ENCODE data around the gene RPUSD1.

The RPUSD1 gene

GRCh38 chr16:818592-818991, 30.4 kb upstream of the RPUSD1 start:
- DNase-seq: no peak

DNA sequence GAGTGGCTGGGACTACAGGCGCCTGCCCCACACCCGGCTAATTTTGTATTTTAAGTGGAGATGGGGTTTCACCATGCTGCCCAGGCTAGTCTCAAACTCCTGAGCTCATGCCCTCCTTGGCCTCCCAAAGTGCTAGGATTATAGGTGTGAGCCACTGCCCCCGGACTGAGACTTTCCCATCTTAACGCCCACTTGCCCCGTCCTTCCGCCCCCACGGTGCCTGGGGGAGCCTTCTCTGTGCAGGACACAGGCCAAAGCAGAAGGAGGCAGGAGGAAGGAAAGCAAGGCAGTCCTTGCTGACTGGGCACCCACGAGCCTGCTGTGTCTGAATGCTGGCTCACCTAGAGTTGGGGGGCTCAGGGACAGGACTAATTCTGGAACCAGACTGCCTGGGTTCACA, 30.0 kb upstream of the RPUSD1 start:
- DNase-seq: no peak

DNA sequence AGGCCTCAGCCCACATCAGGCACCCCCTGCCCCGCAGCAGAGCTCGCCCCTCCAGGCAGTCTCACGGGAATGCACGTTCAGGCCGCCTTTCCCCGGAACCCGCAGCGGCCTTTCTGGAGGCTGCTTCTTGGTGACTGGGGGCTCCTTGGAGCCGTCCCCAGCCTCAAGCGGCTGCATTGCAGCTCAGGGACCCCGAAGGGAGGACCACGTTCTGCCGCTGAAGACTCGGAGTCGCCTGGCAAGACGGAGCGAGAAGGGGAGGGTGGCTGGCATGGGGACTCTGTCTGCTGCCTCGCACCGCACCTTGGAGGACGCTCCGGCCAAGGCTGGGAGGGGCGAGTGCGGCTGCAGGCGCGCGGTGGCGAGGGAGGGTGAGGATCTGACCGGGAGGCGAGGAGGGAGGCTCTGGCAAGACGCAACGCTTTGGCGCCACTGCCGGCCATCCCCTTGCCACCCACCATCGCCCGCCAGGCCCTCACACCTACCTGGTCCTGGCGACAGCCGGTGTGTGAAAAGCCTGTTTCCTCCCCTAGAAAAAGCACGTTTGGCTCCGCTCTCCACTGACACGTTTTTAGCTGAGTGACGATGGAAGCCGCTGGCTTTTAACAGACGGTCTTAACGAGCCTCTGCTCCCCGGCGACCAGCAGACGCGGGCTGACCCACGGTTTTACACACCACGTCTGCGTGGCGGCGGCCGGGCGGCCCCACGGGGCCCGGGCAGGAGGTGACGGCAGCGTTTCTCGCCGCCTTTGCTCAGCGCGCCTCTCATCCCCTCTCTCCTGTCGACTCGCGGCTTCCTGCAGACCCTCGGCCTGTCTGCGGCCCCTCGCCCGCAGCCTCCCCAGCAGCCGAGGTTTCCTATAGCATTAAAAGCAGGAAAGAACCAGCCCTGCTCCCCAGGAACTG, 29.1 kb upstream of the RPUSD1 start:
- DNase-seq: no peak

GRCh38 chr16:815861-816260, 27.7 kb upstream of the RPUSD1 start:
- DNase-seq: no peak

DNA sequence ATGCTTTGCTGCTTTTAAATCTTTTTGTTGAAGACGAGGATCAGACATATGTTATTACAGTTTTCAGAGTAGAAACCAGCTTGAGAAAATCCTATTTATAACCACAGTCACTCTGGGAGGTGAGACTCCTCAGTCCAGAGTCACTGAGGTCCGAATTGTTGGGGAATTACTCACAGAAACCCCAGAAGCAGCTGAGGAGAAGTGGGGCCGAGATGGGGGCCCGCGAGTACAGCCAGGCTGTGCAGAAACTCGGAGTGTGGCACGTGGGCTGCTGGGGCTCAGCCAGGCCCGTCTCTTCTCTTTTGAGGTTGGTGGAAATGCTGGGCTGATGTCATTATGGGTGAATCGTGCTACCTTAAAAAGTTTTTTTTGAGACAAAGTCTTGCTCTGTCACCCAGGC, 26.8 kb upstream of the RPUSD1 start:
- DNase-seq: no peak

- no peak for DNase-seq
Observed at GRCh38 chr16:813916-814412, 25.8 kb upstream of the RPUSD1 start.

DNA sequence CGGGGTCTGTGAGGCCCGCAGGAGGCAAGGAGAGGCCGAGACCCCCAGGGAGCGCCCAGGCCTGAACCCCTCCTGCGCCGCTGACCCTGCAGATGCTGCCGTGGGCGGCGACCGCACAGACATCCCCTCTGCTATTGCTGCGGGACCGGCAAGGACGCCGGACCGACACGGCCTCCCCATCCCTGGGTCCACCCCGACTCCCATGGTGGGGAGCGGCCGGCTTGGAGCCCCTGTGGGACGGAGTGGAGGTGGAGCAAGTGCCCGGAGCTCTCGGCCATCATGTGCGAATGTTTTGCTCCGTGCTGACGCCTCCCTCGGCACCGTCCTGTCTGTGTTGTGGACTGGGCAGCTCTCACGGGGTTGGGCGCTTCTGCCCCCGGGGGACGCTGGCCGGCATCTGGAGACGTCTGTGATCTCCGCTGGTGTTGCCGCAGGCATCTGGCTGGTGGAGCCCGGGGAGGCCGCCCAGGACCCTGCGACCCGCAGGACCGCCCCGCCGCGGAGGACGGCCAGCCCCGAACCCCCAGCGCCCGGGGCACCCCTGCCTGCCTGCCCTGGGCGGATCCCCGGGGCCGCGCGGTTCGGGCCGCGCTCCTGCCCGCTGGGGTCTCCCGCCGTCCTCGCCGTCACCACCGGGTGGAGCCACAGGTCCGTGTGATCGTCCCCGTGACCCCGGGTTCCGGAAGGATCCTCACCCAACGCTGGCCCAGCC, 25.2 kb upstream of the RPUSD1 start:
- DNase-seq: peak; percentile 66 to 73

GRCh38 chr16:808085-808386, 19.9 kb upstream of the RPUSD1 start:
- DNase-seq: no peak

- peak; percentile 85 to 90 for DNase-seq
Observed at GRCh38 chr16:807347-808084, 19.3 kb upstream of the RPUSD1 start.

- DNase-seq: no peak
Observed at GRCh38 chr16:805474-805873, 17.3 kb upstream of the RPUSD1 start.

GRCh38 chr16:804193-805048, 16.2 kb upstream of the RPUSD1 start:
- no peak for DNase-seq

GRCh38 chr16:803754-804080, 15.5 kb upstream of the RPUSD1 start:
- DNase-seq: no peak

DNA sequence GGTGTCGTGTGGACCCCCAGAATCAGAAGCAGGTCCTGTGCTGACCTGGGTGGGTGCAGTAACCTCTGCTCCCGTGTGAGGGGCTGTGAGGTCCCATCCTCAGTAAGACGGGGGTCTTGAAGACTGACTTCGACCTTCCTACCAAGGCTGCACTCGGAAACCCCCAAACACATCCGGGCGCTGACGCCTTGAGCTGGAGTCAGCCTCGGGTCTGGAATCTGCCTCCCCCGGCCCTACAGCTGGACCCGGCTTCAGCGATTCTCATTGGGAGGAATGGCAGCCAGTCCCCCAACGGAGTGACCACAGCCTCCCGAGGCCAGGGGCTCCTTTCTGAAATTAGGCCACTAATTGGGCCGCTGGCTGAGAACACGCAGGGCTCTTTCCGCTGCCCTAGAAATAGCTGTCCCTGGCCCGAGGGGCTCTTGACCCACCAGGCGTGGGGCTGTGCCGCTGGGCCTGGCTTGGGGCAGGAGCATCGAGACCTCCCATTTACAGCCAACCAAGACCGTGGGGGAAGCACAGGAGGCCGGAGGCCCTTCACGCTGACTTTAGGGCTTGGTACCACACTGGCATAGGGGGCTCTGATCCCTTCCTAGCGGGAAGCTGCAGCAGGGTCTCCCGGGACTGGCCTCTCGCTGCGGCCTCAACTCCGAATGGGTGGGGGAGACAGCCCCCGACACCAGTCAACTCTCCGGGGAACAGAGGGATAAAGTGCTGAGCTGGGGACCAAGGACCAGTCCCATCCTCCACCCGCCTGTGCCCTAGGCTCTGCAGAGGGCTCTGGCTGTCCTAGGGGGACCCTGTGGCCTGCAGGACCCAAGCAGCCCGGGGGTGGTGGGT, 15.0 kb upstream of the RPUSD1 start:
- no peak for DNase-seq

DNA sequence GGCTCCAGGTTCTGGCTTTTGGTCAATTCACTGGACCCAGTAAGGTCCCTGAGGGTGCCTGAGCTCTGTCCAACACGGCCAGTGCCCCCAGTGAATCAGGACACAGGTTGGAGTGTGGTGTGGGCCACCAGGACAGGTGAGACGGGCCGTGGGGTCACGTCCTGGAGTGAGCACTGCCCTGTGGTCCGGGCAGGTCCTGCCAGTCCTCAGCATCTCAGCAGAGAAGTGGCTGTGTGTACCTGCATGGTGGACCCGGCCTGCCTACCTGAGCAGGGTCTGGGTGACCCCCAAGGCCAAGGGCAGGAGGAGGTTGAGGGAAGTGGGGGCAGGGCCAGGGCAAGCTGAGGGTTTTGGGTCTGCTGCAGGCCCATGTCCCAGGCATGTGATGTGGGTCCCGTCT, 14.3 kb upstream of the RPUSD1 start:
- no peak for DNase-seq

DNA sequence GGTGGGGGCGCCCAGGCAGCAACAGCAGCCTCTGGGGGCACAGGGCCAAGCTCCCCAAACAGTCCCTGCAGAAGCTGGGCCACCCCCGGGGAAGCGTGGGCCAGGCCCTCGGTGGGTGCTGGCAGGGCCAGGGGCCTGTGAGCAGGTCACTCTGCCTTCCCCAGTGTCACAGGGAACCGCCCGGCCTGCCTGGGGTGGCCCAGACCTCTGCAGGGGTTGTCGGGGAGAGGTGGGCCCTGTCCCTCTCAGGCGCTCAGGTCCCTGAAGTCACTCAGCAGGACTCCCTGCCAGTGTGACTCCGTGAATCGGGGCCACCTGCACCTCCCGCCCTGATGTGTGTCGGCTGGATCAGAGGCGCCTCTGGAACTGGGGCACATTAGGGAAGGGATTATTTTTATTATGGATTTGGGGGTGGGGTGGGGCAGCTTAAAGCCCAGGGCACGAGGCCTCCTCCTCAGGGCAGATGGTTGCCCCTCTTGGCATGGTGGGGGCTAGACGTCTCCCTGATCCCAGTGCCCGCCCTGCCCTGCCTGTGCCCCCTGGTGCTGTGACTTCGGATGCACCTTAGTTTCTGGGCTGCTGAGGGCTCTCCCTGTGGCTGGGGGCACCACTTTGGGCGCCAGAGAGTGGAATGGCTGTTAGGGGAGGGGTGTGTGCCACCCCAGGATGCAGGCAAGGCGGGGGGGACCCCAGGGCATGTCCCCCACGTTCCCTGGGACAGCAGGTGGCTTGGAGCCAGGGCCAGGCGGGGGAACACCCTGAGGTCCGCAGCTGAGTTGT, 13.6 kb upstream of the RPUSD1 start:
- DNase-seq: no peak

DNA sequence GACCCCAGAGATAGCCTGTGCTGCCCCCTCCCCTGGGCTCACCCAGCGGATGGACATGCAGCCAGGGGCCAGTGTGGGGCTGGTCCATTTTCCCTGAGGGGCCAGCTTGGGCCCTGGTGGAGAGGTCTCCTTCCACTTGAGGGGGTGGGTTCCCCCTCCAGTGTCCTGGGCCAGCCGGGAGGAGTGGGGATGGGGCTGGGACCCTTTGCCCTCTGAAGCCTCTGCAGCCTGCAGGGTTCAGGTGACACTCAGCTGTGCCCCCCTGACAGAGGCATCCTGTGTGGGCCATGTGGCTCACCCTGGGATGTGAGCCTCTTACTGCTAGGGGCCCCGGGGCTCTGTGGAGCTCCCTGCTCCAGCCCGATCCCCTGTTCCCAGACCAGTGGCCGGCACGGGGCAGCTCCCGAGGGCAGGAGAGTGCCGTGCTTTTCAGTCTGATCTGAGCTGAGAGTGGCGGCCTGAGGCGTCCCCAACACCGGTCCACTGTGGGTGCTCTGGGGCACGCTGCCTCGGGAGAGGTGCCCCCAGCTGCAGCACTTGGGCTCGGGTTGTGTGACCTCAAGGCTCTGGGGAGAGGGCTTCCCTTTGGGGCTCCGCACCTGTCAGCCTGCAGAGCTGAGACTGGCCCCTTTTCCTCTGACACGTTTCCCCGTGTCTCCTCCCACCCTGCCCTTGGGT, 12.8 kb upstream of the RPUSD1 start:
- no peak for DNase-seq

DNA sequence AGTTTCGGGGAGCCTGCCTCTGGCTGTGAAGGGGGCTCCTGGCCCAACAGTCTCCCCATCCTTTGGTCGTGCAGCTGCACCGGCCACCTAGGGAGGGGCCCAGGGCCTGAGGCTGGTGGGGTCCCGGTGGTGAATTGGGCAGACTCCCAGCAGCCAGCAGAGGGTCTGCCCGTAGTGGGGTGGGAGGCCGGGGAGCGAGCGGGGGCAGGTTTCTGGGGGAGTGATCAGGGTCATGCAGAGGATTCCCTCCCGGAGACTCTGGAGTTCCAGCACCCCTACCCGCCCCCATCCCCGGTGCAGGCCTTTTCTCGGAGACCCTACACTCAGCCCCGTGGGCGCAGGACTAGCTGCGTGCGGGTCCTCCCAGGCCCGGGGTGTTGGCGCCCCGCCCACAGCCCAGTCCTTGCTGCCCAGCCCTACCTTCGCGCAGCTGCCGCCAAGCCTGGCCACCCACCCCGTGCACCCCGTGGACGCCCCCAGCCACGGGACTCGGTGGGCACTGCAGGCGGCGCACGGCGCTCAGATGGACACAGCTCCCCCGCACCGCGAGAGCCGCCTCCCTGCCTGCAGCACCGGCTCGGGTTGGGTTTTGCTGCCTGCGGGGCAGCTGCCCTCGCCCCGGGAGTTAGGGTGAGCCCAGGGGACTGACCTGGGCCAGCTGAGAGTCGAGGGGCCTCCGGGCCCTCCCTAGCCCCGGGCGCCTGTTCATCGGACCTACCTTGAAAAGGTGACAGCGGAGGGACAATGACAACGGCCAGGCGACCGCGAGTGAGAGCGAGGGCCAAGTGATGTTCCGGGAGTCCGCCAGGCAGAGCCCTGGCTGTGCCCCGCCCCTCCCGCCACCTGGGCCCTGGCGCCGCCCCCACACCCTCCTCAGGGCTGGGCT, 12.0 kb upstream of the RPUSD1 start, which contains the start of gene GNG13:
GNG13 (minus strand) TSS at position 787 of the 886 bp plus-strand sequence. CDS start 1,657 bp downstream, outside the sequence.
- DNase-seq: peak in 1 of 2 donors; percentile 33

DNA sequence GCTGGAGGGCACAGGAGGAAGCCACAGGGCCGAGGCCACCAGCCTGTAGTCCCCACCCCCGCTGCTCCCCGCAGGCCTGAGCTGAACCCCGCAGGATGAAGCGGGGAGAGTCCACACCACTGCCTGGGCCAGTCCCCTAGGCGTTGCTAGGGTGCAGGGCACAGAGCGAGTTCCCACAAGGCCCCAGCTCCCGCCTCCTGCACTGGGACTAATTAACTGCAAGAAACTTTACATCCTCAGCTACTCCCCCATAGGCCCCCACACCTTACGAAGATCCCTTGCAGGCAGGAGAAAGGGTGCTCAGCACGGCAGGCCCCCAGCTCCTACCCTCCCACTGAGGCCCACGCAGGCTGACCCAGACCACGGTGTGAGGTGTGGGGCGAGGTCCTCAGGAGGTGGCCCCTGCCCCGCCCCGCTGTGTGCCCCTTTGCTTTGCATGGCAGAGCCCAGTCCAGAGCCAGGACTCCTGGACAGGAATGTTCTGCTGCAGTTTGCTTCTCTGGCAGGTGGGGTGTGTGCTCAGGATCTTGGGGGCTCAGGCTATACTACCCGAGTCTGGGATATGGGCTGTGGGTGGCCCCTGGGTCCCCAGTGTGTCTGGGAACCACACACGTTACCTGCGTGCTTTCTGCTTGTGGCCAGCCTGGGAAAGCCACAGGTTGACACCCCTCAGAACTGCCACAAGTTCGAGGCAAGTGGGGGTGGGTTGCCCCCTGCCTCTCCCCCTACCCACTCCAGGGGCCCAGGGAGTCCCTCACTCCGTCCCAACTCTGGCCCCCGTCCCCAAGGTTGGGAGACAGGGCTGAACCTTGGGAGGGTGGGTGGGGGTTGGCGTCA, 11.1 kb upstream of the RPUSD1 start:
- DNase-seq: no peak
